GM12892 (cell line): ENCODE measurements around the gene MTMR10.

Experiments used
- POLR2A ChIP-seq: IDR thresholded peaks from 2 replicates; pipeline ENCODE4 v1.6.1; 2011; ENCODE audit warnings: low read depth, low read length, control low read depth
- POLR2AphosphoS5 ChIP-seq: IDR thresholded peaks from 2 replicates; pipeline ENCODE4 v1.6.1; 2011; ENCODE audit warnings: low read depth, low read length, control low read depth
- TAF1 ChIP-seq: IDR thresholded peaks from 2 replicates; pipeline ENCODE4 v1.6.1; 2011; ENCODE audit warnings: low read depth, mild to moderate bottlenecking, control low read depth, low read length, borderline replicate concordance

DNA sequence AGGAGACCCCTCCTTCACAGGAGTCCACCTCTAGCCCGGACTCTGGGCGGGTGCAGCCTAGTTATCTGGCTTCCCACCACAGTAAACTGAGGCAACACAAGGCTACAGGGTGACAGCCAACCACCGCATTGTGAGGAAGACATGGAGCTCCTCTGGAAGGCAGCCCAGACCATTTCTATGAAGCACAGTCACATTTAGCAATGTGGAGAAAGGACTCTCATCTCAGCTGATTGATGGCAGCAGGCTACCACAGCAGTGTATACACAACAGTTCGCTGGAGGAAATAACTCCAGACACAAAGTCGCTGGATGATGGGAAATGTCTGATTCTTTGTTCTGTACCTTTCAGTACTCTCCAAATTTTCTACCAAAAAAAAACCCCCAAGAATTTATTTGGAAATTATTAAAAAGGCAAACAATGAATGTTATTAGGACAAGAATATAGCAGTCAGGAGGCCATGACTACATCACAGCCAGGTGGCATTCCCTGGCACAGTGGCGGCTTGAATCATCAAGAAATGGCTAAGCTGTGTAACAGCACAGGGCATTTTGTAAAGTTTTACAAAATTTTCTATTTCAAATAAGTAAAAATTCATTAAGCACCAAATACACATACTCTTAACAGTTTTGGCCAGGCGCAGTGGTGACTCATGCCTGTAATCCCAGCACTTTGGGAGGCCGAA, 47.6 kb downstream of the MTMR10 start:
- TF ChIP-seq POLR2A (no peak), POLR2AphosphoS5 (no peak), TAF1 (no peak)
